ENCODE data around the gene CASP8.
A peak's percentile ranks its signal among the peaks of the same experiment; 100 is the strongest.

The CASP8 gene

DNA sequence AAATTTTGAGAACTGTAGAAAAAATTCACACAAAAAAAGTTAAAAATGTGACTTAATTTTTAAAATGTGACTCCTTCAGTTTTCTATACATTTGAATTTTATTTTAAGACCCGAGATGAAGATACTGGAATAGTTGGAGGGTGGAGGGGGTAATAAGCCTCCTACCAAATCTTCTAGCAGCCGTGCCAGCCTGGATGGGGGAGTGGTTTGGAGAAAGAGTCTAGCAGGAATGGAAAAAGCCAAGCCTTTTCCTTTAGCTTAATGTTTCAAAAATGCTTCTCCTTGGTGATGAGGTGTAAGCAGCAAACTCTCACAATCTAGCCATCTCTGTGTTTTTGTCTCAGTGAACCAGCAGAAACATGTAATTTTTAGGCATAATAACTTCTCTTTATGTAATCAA lies 14.7 kb downstream of the CASP8 start:
- no peak overlapping the region for H3K4me3 ChIP-seq
- intact Hi-C loops (cut with DNase I; ENCODE audit: low total_unique reads): no loop called here
- peaks cover 9 to 82% (median 25%) of the 10 kb centered on the region in 3 donors for H3K36me3 ChIP-seq
- H3K27me3 ChIP-seq: no peaks in the 10 kb centered on the region
- TF ChIP-seq, protein P1, sequence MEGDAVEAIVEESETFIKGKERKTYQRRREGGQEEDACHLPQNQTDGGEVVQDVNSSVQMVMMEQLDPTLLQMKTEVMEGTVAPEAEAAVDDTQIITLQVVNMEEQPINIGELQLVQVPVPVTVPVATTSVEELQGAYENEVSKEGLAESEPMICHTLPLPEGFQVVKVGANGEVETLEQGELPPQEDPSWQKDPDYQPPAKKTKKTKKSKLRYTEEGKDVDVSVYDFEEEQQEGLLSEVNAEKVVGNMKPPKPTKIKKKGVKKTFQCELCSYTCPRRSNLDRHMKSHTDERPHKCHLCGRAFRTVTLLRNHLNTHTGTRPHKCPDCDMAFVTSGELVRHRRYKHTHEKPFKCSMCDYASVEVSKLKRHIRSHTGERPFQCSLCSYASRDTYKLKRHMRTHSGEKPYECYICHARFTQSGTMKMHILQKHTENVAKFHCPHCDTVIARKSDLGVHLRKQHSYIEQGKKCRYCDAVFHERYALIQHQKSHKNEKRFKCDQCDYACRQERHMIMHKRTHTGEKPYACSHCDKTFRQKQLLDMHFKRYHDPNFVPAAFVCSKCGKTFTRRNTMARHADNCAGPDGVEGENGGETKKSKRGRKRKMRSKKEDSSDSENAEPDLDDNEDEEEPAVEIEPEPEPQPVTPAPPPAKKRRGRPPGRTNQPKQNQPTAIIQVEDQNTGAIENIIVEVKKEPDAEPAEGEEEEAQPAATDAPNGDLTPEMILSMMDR (IDR thresholded peaks at IDR 0.05): no peak
- H3K4me1 ChIP-seq: no peaks in the 10 kb centered on the region
- H3K9me3 ChIP-seq: no peaks in the 10 kb centered on the region
- H3K27ac ChIP-seq: no peak overlapping the region
- DNase-seq: no peak

DNA sequence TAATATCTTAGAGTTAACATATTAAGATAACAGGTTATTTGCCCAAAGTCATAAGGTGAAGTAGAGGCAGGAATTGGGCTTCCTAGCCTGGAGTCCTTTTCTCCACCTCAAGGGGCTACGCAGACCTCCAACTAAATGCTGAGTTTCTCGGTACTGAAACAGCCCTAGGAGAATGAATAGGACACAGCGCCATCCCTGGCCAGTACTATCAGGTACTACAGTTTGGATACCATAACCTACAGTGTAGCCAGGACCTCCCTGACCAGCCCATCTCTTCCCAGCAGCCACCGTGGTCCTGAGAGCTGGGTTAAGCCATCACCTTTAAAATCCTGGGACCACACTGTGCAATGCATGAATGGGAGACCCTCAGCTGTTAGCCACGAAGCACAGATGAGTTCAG lies 15.7 kb downstream of the CASP8 start:
- H3K27ac ChIP-seq: no peak overlapping the region
- H3K27me3 ChIP-seq: no peaks in the 10 kb centered on the region
- TF ChIP-seq, protein P1 (IDR thresholded peaks at IDR 0.05): no peak
- peaks cover 9 to 75% (median 25%) of the 10 kb centered on the region in 3 donors for H3K36me3 ChIP-seq
- no peak for DNase-seq
- no peaks in the 10 kb centered on the region for H3K4me1 ChIP-seq
- intact Hi-C loops (cut with DNase I; ENCODE audit: low total_unique reads): no loop called here
- H3K4me3 ChIP-seq: no peak overlapping the region
- no peaks in the 10 kb centered on the region for H3K9me3 ChIP-seq

DNA sequence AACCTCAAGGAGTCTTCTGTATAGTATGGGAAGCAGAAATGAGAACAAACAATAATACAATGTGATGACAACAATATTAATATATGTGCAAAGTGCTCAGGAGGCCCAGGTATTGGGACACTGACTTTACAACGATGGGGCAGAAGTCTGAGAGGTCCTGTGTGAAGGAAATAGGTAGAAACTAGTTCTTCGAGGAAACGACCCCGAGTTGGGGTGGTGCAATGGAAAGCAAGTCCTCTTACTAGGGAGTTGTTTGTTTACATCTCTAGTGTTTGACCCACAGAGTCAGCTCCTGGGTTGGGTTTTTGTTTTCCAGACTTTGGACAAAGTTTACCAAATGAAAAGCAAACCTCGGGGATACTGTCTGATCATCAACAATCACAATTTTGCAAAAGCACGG lies 16.2 kb downstream of the CASP8 start:
- TF ChIP-seq, protein P1 (IDR thresholded peaks at IDR 0.05): no peak
- Histone ChIP-seq H3K4me3 (no peak overlapping the region), H3K27me3 (no peaks in the 10 kb centered on the region), H3K36me3 (peaks cover 9 to 69% (median 25%) of the 10 kb centered on the region in 3 donors), H3K27ac (no peak overlapping the region), H3K9me3 (no peaks in the 10 kb centered on the region), H3K4me1 (no peaks in the 10 kb centered on the region)
- DNase-seq: no peak
- intact Hi-C loops (cut with DNase I; ENCODE audit: low total_unique reads): no loop called here

DNA sequence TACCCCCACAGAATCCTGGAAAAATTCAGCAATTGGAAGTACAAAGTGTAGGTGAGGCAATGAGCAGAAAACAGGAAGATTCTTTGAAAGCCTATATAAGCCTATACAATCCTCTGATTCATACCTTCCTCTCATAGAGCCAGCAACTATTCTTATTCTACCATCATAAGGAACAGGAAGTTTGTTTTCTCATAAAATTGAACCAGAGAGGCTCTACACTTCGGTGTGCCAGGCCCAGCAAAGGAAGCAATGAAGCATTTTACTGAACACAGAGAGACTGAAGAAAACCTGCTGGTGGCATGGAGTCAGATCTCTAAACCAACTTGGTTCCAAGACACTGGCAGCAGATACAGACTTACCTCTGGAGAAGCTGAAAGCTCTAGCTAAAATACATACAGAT lies 18.7 kb downstream of the CASP8 start:
- TF ChIP-seq, protein P1 (IDR thresholded peaks at IDR 0.05): no peak
- intact Hi-C loops (cut with DNase I; ENCODE audit: low total_unique reads): no loop called here
- no peaks in the 10 kb centered on the region for H3K9me3 ChIP-seq
- H3K4me3 ChIP-seq: no peak overlapping the region
- no peak for DNase-seq
- peaks cover 0 to 45% (median 7%) of the 10 kb centered on the region in 3 donors for H3K36me3 ChIP-seq
- H3K4me1 ChIP-seq: no peaks in the 10 kb centered on the region
- H3K27ac ChIP-seq: no peak overlapping the region
- no peaks in the 10 kb centered on the region for H3K27me3 ChIP-seq

DNA sequence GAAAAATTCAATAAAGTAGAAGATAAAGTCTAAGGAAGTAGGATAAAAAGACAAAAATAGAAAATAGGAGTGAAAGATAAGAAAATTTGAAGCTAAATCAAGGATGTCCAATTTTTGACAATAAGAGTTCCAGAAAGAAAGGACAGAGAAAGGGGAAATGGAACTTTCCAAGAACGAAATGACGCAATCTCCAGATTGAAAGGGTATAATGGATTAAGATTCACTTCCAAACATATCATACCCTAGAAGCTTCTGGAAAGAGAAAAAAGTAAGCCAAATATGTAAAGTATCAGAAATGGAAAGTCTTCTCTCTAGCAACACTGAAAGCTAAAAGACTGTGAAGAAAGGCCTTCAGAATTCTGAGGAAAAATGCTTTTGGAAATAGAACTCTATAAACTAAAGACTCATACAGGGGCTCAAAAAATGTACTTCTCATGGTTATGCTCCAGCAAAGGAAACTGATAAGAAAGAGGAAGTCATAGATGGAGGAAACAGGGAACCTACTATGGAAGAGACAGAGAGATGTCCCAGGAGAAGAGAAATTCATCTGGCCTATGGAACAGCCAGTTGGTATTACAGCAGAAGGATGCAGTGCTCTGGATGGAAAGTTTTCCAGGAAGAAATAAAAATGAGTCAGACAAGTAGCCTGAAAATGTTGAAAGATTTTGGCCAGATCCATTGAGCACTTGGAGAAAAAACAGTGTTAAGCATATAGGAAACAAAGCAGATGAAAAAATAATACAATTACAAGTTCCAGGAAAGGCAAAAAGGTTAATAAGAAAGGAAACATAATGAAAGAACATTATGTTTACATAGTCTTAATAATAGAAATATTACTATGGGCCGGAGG lies 20.1 kb downstream of the CASP8 start:
- Histone ChIP-seq H3K27me3 (no peaks in the 10 kb centered on the region), H3K27ac (peak overlapping the region in 1 of 2 donors; percentile 18), H3K36me3 (peaks cover 5 to 41% (median 7%) of the 10 kb centered on the region in 3 donors), H3K4me1 (no peaks in the 10 kb centered on the region), H3K4me3 (no peak overlapping the region), H3K9me3 (no peaks in the 10 kb centered on the region)
- no peak for DNase-seq
- intact Hi-C loops (cut with DNase I; ENCODE audit: low total_unique reads): no loop called here
- TF ChIP-seq, protein P1 (IDR thresholded peaks at IDR 0.05): no peak

All from tibial artery (tissue), 4 donors.